ENCODE data around the gene L1CAM. TPM values are rescaled to one million over a fixed set of nuclear protein-coding genes. Genes with fewer than 3 reads are reported as not detected.
"Not testable (repeated sequence)": the region's sequence is repeated elsewhere in the genome, so short reads cannot be mapped to it uniquely, and the experiment has no call there.

Gene L1CAM
- total RNA-seq, 1 donor from 2014 or later = 24.6 TPM

DNA sequence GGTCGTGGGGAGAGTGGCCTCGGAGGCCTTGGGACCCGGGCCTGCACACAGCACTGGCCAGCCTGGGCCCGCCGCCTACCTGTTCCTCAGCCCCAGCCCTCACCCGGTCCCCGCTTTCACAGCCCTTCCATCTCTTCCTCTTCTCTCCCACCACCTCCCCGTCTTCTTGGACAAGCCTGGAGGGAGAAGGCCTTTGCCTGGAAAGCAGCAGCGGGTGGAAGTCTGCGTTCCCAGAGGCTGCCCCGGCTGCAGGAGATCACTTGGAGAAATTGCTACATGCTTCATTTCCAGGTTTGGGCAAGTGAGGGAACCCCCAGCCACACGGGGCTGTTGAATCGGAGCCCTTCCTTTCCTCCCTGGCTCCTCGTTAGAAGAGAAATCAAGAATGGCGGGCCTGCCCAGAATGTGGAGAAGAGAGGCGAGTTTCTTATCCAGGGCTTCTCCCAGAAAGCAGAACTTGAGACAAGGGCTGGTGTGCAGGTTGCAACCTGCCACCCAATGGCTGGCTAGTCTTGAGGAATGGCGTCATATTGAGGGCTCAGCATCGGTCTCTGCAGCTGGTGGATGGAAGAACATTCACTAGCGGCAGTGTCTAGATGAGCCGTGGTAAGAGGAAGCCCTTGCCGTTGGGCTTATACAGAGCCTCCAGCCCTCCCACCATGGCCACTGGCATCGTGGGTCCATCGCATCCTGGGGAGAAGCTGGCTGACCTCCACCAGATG lies 54.4 kb downstream of the L1CAM start:
- no peak for DNase-seq (ENCODE audit: low read depth)

DNA sequence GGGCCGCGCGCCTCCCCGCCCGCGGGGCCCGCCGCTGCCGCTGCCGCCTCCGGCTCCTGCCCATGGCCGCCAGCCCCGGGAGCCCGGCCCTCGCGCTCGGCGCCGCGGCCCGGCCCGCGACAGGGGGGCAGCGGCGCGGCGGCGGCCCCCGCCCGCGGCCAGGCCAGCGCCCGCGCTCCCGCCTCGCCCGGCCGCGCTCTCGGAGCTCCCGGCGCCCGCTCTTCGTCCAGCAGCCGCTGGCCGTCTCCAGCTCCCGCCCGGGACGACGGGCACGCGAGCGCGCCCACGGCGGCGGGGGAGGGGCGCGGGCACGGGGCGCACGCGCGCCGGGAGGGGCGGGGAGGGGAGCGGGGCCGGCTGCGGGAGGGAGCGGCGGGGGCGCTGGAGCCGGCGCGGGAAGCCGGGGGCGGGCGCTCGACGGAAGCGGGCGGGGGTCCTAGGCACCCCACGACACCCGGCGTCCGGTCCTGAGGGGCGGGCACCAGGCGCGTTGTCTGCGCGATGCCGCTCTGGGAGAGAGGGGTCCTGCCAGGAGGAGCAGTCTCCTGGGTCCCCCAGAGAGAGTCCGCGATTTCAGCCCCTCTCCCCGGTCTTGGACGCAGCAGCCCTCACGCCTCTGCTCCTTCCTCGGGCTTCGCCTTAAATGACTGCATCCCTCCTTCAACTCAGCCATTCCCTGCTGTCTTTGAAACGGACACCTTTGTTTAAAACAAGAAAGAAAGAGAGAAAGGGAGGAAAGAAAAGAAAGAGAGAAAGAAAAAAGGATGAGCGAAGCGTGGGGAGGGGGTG lies 55.1 kb downstream of the L1CAM start:
- no peak for DNase-seq (ENCODE audit: low read depth)

DNA sequence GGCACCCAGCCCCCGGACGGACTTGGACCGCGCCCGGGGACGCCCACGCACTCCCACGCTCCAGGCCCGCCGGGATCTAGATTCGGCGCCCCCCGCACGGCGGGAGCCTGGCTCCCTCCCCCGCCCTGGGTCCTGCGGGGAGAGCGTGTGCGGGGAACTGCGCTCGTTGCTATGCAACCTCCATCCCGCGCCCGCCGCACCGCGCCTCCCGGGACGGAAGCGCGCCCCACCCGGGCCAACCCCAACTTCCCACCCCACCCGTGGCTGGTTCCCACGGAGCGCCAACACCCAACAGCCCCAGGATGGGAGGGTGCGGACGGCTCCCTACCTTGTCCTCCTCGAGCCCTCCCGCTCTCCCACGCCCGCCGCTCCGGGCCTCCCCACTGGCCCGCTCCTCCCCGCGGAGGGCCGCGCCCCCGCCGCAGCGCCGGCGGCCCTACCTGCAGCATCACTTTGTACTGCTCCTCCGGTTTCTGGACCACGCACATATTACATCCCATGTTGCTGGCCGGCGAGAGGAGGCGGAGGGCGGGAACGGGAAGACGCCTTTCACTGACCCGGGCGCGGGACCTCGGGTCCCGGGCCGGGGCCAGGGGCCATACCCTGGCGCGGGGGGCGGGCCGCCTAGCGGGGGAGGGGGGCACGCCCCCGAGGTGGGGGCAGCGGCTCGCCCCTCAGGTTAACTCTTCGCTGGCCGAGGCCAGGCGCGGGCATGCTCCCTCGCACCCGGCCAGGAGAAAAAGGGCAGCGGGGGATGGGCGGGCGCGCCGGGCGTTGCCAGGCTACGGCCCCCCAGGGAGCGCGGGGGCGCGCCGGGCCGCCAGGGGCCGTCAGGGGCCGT lies 56.0 kb downstream of the L1CAM start, which contains the start of gene PDZD4:
TSS of gene PDZD4 (minus strand) at position 746 of the 841 bp plus-strand sequence. CDS start at position 500, 246 bp downstream.
- DNase-seq (ENCODE audit: low read depth) = no peak

DNA sequence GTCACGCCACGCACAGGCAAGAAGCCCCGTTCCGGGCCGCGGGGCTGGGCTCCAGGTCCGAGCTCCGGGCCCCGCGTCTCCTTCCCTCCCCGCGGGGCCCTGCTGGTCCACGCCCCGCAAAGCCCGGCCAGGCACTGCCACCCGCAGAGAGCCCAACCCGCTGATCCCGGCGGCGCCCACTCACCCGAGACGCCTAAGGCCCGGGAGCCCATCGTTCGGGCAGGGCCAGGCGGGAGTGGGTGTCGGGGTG lies 56.5 kb downstream of the L1CAM start:
- no peak for DNase-seq (ENCODE audit: low read depth)

DNA sequence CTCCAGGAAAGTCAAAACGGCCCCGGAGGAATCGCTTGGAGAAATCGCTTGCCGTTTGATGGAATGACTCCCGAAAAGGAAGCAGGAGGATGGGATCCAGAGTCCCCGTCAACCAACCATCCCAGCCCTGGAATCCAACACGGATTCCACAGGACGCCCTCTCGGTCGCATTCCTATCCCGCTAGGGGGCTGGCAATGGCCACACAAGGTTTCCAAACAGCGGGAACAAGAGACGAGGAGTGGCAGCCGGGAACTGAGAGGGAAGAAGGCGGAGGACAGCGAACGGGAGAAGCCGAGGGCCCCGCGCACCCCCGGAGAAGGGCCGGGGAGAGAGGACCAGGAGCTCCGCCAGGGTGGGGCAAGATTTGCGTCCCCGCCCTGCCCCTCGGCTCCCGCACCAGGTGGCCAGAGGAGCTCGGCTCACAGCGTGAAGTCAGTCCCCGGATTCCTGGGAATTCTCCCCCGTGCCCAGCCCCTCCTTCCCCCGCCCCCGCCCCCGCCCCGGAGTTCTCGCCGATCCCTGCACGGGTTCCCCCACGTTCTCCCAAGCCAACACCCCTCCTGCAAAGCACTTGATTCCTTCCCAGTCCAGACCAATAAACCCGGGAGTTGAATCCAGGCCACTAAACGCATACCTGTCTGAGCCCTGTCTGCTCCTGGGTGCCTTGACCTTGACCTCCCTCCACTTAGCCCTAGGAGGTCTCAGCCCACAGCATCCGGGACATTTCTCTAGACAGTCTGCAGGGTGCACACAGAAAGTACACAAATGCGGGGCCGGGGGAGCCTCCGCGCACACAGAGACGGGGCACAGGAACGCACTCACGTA lies 57.0 kb downstream of the L1CAM start:
- DNase-seq (ENCODE audit: low read depth) = peak; percentile 24

DNA sequence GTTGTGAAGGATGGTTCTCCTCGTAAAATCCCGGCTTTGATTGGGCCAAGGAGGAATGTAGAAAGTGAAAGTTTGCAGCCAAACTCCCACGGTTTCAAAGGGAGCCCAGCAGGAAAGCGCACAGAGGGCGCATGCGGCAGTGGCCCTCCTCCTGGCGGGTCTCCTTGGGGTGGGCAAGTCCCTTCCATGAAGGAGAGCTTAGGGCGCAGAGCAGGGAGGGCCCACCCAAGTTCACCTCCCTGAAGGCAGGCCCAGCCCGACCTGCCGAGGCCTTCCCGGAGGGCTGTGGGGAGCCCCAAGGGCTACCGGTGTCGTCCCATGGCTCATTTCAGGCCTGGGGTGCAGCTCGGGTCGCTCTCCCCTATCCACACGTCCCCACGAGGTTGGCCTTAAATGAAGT lies 57.7 kb downstream of the L1CAM start:
- no peak for DNase-seq (ENCODE audit: low read depth)

DNA sequence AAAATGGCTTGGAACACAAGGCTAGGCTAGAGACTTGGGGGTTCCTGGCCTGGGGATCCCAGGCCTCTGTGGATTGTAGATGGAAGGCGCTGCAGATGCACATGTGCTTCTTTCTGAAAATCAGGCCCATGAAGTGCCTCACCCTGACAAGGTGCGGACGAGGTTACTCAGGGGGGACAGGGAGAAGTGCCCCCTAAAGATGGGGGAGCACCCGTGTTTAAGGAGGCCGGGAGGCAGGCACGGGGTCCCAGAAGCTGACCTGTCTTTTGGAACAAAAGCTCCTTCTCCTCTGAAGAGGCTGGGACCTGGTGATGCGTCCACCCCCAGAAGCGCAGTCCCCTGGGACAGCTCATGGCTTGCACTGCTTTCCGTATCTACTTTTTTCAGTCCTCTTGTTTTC lies 58.1 kb downstream of the L1CAM start:
- DNase-seq (ENCODE audit: low read depth) = no peak

DNA sequence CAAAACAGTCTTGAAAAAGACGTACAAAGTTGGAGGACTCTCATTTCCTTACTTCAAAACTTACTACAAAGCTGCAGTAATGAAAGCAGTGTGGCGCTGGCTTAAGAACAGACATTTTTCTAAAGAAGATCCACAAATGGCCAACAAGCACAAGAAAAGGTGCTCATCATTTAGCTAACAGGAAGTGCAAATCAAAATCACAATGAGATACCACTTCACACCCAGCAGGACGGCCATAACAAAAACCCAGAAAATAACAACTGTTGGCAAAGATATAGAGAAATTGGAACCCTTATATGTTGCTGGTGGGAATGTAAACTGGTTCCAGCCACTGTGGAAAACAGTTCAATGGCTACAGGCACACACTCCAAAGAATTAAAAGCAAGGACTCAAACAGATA lies 59.0 kb downstream of the L1CAM start:
- no peak for DNase-seq (ENCODE audit: low read depth)

DNA sequence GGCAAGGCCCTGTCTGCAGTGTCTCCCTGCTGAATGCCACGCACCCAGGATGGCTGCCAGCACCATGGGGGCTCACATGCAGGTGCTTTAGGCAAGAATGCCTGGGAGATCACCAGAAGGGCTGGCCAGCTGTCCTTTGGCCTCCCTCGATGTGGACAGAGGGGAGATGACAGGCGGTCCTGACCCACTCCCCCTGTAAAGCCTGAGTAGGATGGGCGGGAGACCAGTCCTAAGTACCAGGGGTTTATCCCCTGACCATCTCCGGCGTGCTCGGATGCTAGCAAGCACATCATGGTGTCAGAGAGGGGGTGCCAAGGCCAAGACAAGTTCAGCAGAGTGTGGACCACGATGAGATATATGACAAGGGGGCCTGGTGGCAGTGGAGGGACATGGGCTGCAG lies 60.9 kb downstream of the L1CAM start:
- DNase-seq (ENCODE audit: low read depth) = no peak

DNA sequence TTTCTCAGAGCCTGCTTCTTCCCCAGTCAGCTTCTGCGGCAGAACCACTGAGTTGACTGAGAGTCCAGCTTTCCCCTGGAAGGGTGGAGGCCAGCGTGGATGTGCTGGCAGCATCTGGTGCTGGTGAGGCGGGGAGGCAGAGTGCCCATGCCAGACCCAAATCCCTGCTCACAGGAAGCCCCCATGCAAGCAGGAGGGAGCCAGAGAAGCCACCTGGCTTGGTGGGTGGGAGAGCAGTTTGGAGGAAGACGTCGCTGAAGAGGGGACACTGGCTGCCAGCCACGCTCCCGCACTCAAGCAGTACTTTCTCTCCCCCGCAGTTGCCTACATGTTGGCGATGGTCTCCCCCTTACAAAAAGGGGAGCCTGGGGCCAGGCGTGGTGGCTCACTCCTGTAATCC lies 61.6 kb downstream of the L1CAM start:
- no peak for DNase-seq (ENCODE audit: low read depth)

DNA sequence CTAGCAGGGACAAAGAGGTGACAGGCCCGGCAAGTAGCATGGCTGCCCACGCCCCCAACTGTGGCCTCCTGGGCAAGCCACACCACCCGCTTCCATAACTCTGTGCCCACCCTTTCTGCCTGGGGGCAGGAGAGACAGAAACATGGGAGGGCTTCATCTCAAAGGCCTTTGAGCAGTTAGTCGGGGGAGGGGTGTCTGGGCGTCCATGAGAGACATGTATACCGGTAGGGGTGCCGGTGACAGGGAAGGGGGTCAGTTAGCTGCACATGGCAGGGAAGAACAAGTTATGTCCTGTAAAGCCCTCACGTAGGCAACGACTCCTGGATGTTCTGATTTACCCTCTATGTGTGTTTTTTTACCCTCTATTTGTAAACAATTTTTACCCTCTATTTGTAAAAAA lies 64.9 kb downstream of the L1CAM start:
- no peak for DNase-seq (ENCODE audit: low read depth)

DNA sequence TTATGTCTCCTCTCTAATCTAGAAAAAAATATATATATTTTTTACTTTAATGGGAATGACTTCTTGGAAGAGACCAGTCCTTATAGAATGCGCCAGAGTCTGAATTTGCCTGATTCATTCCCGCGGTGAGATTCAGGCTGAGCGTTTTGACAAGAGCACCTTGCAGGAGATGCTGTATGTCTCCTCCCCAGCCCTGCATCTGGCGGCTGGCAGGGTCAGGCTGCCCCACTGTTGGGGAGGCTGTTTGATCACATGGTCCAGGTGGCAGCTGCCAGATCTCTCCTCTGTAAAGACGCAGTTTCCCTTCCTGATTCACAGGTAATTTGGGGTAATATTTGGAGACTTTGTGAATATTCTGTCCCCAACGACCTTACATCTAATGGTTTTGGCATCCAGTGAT lies 65.4 kb downstream of the L1CAM start:
- no peak for DNase-seq (ENCODE audit: low read depth)

DNA sequence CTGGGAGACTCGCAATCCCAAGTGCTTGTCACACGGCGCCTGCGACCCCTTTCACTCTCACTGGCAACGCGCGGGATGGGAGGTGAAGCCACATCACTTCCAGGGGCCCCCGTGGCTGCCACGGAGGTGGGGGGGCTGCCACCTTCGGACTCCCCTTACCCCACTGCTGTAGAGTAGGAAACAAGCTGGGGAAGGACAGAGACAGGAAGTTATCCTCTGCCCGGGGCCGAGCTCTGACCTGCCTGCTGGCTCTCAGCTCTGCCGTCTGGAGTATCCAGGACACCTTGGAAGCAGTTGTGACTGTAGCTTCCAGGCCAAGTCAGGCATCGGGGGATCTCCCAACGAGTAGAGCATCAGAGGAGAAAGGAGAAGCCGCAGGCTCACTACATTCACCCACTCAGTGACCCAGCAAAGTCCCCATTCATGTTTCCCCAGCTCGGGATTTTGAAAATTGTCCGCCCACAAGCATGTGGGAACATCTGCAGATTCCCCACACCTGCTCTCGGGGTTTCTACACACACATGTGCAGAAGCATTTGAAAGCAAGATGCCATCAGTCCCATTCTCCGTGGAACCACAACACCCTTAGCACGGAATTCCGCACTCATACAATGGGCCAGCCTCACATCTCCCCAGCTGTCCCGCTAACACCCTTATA lies 66.5 kb downstream of the L1CAM start:
- DNase-seq (ENCODE audit: low read depth) = peak; percentile 50

DNA sequence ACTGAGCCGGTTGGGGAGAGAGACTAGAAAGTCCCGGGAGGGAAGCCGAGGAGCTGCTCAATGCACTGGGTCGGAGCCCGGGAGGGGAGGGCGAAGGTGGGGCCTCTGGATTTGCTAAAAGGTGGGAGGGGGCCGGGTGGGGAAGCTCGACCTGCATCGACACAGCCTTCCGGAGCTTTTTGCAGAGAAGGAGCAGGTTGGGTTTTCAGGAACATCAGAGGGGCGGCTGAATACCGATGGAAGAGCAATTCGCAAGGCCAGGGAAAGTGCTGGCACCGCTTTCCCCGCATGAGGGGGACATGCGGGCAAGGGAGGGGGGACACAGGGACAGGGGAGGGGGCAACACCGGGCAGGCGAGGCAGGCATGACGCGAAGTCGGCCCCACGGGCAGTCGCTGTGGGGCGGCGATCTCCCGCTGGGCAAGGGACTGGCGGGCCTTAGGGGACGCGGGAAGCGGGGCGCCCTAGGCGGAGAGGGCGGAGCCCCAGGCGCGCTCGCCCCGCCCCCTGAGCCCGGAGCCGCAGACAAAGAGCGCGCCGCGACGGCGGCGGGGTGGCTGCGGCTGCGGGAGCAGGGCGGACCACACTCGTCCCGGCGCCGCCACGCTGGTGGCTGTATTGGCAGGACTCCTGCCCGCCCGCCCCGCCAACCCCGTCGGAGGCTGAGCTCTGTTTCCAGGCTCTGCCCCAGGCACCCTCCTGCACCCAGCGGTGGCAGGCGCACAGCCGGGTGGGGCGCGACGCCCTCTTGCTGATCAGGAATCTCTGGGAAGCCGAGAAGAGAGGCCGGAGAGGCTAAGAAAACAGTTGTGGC lies 67.2 kb downstream of the L1CAM start:
- DNase-seq (ENCODE audit: low read depth) = peak; percentile 24

DNA sequence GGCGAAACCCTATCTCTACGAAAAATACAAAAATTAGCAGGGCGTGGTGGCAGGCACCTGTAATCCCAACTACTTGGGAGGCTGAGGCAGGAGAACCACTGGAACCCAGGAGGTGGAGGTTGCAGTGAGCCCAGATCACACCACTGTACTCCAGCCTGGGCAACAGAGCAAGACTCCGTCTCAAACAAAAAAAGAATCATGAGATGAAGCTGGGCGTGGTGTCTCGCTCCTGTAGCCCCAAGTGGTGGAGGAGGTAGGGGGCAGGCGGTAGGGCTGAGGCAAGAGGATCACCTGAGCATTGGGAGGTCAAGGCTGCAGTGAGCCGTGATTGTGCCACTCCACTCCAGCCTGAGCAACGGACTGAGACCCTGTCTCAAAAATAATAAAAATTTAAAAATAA lies 67.9 kb downstream of the L1CAM start:
- not testable (repeated sequence) for DNase-seq (ENCODE audit: low read depth)

DNA sequence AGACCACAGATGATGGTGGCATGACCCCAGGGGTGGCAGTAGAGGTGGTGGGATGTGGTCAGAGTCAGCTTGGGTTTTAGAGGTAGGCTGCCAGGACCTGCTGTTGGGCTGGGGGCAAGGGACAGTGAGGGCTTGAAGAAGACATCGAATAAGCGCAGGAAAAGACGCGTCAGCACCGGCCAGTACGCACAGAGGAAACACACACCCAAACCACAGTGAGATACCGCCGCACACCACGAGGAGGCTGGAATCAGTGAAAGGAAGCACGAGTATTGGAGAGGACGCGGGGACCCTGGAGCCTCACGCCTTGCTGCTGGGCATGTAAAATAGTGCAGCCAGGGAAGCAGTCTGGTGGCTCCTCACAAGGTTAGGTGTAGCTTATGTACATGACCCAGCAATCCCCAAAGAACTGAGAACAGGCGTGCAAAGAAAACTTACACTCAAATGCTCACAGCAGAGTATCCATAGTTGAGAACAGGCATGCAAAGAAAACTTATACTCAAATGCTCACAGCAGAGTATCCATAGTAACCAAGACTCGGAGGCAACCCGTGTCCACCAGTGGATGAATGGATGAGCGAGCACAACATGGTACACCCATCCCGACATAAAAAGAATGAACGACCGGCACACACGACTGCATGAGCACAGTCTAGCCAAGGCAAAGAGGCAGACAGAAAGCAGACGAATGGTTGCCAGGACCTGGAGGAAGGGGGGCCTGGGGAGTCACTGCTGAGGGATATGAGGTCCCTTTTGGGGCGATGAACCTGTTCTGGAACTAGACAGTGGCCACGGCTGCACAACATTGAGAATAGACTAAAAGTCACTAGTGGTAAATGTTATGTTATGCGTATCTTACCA lies 68.9 kb downstream of the L1CAM start:
- no peak for DNase-seq (ENCODE audit: low read depth)

DNA sequence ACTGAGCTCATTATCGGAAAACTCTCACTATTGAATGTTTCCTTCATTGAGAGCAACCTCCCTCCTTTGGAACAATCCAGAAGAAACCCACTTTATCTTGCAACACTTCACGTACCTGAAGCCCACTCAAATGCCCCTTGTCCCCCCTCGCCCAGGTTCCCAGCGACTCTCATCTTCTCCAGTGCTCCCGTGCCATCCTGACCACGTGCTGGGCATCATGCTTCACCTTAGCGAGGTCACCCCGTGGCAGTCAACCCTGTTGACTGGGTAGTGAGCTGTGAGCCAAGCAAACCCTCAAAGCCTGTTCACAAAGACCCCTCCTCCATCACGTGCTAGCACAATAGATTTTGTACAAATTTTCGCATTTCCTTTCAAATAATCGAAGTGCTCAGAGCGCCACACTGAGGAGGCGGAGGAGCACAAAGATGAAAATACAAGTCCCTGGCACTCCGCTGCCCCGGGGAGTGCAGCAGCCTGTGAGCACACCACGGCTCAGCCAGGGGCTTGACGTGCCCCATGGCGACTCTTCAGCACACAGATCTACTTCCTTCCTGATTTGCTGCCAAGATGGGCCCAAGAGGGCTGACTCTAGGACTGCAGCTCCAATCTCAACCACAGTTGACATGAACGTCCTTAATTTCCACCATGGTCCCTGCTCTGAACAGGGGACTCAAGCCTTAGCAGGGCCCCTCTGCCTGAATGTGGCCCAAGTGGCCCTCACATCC lies 71.2 kb downstream of the L1CAM start:
- no peak for DNase-seq (ENCODE audit: low read depth)

DNA sequence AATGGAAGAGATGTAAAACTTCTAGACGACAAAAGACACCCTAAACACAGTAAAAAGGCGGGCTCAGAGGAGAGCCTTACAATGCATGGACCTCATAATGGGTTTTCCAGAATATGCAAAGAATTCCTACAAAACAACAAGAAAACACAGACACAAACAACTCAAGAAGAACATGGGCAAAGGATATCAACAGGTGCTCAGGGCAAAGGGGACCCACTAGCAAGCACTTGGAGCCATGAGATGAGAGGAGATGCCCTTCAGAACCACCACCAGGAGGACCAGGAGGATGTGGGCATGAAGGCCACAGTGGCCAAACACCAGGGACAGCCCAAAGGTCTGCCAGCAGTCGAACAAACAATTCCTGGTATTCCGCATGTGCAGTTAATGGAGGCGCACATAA lies 72.8 kb downstream of the L1CAM start:
- no peak for DNase-seq (ENCODE audit: low read depth)

All from myocyte (in vitro differentiated cells).